Breast epithelium (tissue), 3 donors: ENCODE measurements around the gene PPP1R26.

Experiments used
- CTCF ChIP-seq, 3 donors: fragments of 450-650 bp; IDR thresholded peaks; one replicate each; pipeline ENCODE4 v1.5.1; 2016 to 2017; ENCODE audit warnings: antibody characterized with exemption in 3 of 3, mild to moderate bottlenecking in 3 of 3, moderate library complexity in 3 of 3
- POLR2A ChIP-seq: fragments of 450-650 bp; IDR thresholded peaks from one replicate; pipeline ENCODE4 v1.6.1; 2016; ENCODE audit warnings: antibody characterized with exemption, mild to moderate bottlenecking, moderate library complexity
- POLR2AphosphoS5 ChIP-seq, 3 donors: sonication (generic); formaldehyde crosslinking; IDR thresholded peaks; one replicate each; pipeline ENCODE4 v1.6.1; 2017; ENCODE audit warnings: antibody characterized with exemption in 3 of 3

- TF ChIP-seq CTCF (IDR thresholded peaks at IDR 0.05) (no peak), POLR2A (no peak), POLR2AphosphoS5 (IDR thresholded peaks at IDR 0.05) (no peak)
Measured at GRCh38 chr9:135443797-135444425, 35.7 kb upstream of the PPP1R26 start.
